ENCODE data around the gene MAGI2.

The MAGI2 gene

DNA sequence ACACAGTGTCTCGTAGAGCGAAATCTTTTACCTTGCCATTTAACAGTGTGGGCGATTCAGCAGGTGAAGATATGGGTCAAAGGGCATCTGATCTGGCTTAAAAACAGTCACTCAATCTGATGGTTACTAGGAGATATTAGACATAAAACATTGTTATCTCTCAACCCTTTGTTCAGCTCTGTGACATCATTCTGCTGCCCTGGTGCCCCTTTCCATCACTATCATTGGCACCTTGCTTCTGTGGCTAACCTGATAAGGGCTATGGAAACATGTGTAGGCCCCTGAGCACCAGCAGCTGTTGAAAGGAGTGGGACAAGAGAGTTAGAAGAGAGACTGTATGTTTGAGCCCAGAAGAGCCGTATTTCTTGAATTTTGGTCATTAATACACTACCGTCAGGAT, 1004.6 kb downstream of the MAGI2 start:
- FAIRE-seq = no peak

DNA sequence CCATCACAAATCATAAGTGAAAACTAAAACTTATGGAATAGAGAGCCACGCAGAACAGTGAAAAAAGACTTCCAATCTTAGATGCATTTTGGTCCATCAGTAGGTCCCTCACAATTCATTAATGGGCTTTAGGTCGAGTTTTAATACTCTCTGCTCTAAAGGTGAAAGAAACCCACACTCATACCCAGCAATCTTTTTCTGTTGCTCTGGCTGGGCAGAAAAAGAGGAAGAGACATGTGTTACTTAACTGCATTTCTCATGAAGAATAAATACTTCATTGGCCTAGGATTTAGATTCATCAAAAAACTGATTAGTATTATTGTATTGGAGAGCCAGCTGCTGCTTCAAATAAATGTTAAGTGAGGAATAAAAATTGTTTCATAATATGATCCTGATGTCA, 1009.2 kb downstream of the MAGI2 start:
- no peak for FAIRE-seq

DNA sequence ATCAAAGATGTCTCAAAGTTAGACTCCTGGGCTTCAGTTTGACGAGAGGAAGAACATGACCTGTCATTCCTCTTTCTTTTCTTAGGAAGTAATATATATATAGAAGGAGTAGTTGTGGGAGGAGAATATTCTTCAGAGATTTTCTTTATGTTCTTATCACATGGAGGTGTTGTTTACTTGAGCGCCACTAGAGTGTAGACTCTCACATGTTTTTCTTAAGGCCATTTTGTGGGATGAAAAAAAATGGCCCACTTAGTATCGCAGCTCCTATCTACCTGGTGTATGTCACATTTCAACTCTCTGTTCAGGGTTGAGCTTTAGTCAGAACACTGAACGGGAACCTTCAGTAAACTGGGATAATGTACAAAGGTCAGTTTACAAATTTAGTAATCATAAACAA, 1009.7 kb downstream of the MAGI2 start:
- FAIRE-seq = no peak

DNA sequence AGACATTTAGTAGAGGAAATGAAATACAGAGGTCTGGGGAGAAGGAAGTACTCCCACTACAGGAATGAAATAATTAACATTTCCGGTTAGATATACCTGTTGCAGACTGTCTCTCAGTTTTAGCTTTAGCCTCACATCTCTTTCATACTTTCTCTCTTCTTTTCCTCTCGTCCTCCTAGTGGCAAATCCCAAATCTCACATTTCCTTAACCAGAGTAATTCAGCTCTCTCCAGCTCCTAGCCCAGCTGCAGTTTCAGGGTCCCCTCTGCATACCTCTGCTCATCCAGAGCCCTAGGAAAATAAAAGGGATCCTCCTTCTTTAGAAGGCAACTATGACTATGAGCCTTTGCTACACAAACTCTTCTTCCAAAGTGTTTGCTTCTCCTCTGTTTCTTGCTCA, 1011.7 kb downstream of the MAGI2 start:
- FAIRE-seq = no peak

DNA sequence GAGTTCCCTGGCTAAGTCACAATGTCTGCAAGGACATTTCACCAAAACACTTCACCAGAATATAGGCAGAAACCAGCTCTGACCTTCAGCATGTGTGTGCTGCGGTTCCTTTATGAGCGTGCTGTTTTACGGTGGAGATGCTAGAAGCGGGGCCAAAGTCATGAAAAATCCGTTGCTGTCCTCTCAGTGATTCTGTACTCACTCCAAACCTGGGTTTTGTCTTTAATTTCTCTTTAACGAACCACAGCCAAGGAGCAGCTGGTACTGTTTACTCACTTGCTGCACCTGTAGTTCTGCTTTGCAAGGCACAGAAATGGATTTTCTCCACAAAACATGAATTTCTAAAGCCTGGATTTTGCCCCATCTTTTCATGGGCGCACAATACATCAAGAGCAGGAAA, 1015.0 kb downstream of the MAGI2 start:
- no peak for FAIRE-seq

DNA sequence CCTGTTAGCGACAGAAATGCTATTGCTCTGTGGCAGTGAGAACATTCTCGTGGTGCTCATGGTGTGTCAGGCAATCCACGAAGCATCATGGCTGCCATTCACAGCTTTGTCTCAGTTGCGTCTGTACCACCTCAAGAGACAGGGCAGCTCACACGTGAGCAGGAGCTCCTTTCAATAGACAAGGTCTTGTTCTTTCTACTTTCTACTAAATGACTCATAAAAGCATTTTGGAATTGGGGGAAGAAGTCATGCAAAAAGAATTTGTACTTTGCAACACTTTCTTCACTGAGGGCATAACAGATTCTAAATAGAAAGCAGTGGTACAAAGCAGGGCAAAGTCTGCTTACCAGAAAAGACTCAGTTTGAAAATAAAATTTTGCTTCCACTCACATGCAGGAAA, 1016.3 kb downstream of the MAGI2 start:
- no peak for FAIRE-seq

DNA sequence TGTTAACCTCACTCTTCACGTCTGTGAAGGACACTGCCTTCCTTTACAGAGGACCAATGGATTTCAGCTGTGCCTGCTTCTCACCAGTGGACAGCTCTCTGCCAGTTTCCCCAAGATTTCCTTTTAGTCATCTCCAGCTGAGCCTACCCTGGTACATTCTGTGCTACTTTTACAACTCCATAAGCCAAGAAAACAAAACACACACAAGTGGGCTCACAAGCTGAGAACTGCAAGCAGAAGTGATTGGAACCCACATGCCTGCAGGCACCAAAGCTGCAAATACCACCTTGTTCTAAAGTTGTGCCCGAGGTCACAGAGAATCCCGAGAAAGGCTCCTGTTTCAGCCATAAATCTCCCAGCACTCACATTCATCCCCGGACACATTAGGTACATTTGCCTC, 1018.1 kb downstream of the MAGI2 start:
- FAIRE-seq = no peak

DNA sequence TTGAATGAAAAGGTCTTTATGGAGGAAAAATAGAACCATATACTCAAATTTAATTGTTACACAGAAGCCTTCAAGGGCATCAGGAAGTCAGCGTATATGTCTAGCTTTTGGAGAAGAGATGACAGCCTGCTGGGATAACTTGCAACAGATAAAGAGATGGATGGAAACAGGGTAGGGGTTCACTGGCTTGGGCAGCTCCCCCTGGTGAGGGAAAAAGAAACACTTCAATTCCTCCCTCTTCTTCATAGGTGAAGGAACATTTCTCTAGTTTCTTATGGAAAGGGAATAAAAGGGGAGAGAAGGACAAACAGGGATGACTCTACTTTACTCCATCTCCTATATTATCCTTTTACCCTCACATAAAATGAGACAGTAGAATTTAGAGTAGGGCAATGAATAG, 1019.2 kb downstream of the MAGI2 start:
- FAIRE-seq = no peak

DNA sequence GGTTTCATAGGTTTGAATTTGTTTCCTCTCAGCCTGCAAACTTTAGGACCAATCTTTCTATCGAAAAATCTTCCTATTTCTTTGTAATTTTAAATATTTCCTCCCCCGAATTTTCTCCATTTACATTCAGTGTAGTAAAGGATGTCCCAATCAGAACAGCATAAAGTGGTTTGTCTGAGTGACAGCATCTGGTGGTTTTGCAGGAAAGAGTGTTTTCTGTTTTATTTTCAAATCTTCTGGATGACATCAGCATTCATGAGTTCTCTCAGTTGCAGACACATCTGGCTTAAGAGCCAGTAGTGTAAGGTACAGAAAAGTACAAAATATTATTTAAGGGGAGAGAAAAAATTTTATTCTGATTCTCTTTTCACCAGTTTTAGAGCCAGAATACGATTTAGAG, 1020.0 kb downstream of the MAGI2 start:
- no peak for FAIRE-seq

DNA sequence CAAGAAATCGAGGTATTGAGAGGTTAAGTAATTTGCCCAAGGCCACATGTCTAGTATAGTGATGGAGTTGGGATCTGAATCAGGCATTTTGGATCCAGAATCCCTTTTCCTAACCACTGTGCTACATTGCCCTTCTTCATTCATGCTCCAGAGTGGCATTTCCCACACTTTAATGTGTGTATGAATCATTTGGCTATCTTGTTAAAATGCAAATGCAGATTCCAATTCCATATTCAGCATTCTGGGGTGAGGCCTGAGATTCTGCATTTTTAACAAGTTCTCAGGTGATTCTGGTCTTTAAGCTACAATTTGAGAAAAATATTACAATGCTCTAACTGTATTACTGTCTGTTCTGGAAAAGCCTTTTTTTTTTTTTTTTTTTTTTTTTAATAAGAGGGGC, 1023.6 kb downstream of the MAGI2 start:
- no peak for FAIRE-seq

DNA sequence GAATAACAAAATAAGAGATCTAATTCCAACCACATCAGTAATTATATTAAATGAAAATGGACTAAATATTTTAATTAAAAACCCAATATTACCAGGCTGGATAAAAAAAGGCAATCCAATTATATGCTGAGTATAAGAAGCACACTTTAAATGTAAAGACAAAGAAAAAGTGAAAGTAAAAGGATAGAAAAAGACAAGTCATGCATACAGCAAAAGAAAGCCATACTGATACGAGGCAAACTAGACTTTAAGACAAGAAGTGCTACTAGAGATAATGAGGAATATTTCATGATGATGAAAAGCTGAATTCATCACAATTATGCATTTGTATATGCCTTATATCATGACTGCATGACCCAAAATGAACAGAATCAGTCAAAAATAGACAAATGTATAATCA, 1026.3 kb downstream of the MAGI2 start:
- FAIRE-seq = no peak

DNA sequence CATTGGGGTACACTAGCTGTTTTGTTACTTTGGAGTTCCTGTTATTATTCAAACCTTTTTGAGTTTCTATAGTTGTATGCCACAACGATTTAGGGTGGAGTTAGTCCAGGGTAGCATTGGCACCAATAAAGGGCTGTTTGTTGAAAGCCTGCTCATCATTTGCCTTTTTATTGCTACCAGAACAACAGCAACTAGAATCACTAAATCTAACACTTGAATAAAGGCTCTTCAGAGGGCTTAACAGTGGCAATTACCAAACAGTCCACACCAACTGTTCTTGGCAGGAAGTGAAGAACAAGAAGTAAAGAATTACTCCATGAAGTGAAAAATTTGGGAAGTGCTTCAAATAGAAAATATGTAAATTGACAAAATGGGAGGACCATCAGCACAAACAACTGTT, 1033.5 kb downstream of the MAGI2 start:
- FAIRE-seq = no peak

DNA sequence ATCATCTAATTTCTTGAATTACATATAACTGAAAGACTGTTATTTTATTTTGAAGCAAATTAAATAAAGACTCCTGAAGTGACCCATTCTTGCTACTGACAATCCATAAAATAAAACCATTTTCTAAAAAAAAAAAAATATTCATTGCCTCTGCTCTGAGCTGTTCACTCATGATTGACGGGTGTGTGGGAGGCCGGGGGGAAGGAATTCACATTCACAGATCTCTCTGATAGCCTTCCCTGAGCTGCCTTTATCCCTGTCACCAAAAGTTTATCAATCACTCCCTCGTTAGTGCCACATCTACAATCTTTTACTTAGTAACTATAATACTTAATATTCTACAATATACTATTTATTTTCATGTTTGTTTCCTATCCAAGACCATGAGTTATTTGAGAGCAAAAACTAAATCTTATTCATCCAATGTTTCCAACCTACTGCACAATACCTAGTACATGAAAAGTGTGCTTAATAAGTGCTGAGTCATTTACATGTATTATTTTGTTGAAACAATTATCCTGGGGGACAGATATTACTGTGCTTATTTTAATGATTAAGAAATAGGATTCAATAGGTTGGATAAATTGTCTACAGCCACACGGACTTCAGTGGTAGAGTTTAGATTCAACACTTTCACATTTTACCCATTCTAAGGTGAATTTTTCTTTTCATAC, 1036.2 kb downstream of the MAGI2 start:
- no peak for FAIRE-seq

DNA sequence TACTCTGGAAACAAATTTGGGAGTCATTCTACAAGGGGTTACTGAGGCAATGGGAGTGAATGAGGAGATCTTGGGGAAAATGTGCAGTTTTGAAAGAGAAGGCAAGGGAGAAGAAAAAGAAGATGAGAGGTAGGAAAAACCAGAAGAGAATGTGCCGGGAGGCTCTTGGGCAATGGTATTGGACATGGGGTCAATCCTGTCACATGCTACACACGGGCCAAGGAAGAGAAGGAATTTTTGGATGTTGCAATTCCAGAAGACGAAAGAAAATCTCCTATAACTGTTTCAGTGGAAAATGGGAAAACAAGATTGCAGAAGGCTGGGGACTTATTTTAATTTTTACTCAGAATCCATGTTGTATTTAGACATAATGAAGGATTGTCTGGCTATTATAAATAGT, 1039.9 kb downstream of the MAGI2 start:
- FAIRE-seq = no peak

DNA sequence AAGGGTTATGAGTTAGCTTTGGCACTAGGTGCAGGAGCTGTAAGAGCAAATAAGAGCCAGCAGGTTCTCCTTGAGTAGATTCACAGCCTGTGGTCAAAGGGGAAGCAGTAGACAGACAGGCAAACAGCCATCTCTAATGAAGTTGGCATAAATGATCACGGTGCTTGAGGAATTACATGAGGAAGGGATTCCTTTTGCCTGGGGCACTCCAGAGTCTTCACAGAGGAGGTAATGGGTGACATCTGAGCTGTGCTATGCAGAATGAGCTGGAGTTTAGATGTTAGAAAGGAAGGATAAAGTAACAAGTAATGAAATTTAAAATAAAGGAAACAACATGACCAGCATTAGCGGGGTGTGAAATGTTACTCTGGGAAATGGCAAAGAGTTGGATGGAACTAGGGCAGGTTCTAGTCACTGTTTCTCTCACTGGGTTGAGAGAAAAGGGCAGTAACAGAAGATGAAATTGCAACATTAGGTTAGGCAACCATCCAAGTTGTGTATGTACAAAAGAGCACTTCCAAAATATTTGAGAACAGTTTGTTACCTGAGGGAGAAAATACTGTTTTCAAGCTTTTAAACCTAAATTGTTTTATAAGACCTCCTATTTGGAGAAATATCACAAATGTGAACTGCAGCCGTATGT, 1041.1 kb downstream of the MAGI2 start:
- FAIRE-seq = no peak

DNA sequence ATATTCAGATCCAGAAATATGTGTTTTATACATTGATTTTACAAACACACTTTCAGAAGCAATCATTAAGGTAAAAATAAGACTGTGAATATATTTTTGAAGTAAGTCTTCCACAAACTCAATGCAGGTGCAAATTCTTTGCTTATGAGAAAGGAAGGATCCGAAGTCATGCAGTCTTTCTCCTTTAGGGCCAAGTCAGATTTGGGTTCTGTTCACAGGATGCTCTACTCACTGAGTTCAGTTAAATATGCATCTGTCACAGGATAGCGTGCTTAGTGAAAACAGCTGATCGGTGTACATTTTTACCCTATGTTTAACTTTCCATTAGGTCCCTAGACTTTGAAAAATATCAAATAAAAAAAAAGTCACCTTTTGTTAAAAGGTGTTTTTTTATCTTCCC, 1046.4 kb downstream of the MAGI2 start:
- FAIRE-seq = no peak

DNA sequence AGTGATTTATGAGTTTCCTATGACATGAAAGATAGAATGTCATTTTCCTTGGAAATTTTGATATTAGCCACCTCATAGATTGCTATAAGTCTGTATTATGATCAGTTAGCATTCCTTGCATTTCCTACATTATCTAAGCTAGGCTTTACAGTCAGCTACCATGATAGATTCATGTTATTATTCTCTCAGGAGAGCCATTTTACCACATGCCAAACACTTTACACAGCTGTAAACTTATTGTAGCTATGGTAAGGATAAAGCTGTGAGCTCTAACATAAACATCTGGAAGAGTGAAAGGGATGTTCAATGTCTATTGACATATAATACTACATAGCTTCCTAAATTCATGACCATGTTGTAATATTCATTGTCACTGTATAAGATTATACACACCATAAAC, 1046.9 kb downstream of the MAGI2 start:
- no peak for FAIRE-seq

DNA sequence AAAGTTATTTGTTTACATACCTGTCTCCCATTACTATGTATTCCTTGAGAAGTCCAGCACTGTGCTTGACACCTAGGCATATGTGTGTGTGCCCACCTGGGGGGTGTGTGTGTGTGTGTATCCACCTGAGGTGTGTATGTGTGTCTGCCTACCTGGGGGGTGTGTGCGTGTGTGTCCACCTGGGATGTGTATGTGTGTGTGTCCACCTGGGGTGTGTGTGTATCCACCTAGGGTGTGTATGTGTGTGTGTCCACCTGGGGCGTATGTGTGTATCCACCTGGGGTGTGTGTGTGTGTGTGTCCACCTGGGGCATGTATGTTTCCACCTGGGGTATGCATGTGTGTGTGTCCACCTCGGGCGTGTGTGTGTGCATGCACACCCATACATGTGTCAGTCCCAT, 1051.4 kb downstream of the MAGI2 start:
- no peak for FAIRE-seq

DNA sequence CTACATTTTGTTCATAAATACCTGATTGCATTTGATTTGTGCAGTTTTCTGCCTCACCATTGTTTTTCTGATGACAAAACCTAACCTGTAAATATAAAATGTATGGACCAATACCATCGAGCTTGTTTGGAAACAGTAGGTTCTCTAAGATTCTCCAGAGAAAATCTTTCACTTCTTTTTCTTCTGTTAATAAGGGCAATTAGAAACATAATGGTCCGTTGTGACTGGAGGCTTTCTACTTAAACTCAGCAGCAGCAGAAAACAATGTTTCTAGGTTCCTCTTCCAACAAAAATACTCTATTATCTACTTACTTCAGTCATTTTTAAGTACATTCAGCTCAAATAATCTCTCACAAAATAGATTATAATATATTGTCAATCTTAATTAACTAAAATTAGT, 1053.4 kb downstream of the MAGI2 start:
- no peak for FAIRE-seq

DNA sequence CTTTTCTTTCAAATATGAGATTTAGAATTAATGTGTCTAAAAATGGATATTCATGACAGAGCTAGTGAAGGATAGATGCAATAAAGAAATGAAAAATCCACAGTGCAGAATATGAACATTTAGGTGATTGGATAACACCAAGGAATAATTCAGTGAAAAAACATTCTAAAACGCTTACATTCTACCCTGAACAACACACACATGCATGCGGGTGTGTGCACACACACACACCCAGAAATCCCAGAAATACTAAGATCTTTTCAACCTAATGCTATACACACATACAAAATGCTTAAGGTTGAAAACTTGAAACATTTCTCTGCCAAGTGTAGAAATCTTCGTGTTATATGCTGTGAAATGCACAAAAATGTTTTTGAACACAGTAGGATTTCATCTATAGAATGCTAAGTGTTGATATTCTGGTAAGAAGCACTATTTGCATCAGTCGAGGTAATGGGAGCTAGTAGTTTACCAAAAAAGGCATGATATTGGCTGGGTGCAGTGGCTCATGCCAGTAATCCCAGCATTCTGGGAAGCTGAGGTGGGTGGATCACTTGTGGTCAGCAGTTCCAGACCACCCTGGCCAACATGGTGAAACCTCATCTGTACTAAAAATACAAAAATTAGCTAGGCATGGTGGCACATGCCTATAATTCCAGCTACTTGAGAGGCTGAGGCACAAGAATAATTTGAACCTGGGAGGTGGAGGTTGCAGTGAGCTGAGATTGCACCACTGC, 1054.3 kb downstream of the MAGI2 start:
- no peak for FAIRE-seq

DNA sequence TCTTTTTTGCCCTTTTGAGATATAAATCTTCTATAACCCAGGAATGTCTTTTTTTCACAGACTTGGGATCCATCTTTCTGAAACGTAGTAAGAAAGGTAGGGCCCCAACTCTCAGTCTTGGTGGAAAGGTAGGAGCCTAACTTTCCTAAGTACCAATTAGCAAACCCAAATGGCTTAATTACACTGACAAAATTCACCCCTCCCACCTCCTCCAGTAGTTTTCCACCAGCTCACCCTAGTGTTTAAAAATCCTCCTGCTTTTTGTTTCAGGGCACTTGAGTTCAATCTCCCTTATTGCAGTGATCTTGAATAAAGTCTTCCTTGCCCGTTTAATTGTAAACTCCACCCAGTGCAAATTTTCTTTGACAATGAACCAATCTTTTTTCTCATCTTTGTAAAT, 1054.9 kb downstream of the MAGI2 start:
- FAIRE-seq = no peak

DNA sequence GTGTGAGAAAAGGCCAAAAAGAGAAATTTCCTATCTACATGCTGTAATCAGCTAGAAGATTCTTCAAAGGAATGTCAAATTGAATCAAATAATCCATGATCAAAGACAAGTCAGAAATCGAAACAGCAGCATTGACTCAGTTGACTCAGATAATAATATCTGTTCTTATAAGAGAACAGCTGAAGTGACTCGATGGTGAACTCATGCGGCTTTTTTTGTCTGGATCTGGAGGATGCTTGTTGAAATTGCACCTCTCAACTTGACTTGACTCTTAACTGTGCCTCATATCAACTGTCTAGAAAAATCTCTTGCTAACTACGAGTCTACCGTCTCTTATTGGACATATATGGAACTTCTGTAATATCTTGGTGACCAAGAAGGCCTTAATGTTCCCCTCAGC, 1055.4 kb downstream of the MAGI2 start:
- FAIRE-seq = no peak

DNA sequence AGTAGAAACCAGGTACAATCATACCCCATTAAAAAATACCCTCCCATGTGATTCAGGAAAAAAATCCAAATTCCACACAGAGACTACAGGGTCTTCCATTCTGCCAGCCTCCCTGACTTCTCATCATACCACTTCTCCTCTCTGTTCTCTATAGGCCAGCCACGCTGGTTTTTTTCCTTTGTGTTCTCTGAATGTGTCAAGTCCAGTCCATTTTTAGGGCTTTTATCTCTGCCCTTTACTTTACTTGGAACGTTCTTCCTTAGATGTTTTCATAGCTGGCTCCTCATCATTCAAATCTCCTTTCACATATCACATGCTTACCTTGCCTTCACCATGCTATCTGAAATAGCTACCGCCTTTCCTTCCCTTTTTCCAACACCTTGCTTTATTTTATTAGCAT, 1057.3 kb downstream of the MAGI2 start:
- no peak for FAIRE-seq

DNA sequence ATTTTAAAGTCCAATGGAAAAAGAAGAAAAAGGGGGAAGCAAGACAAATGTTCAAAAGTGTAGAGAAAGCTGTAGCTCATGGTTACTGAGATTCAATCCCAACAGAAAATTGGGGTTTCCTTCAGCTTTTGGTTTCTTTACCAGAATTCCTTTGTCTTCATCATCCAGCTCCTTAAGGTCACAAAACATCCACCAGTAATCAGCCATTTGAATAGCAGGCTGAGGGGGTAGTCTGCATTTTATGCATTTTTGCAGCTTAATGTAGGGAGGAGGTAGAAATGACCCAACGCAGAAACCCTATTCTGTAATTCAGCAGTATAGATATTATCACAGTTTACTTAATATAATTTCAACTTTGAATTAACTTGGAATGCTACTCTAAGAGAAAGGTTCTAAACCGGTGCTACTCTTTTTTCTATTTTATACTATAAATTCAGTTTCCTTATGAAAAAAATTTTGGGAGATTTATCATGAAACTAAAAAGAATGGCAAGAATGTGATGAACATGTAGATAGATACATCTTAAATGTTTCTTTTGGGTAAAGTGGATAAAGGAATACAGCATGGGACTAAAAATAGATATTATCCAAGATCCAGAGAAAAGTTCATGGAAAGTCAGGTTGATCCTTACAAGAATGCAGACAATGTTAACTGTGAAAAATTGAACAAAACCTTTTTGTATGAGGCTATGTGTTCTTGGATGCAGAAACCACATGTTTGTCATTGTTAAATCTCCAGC, 1058.0 kb downstream of the MAGI2 start:
- FAIRE-seq = no peak
